SK-N-SH (cell line): Measurements from ENCODE around the gene ST6GALNAC6. TPM values are rescaled to one million over a fixed set of nuclear protein-coding genes. Genes with fewer than 3 reads are reported as not detected.
"Not testable (repeated sequence)": the region's sequence is repeated elsewhere in the genome, so short reads cannot be mapped to it uniquely, and the experiment has no call there.

ENCODE experiments used
- CTCF ChIA-PET: fragments of 300-600, 350-600 bp; formaldehyde crosslinking; extraction: SDS; loops from one replicate; lab custom pipeline; 2021; lab: Yijun Ruan, JAX
- POLR2A ChIA-PET: fragments of 350-600 bp; sonication (Branson Sonifier 250); formaldehyde crosslinking; extraction: SDS; loops from one replicate; lab custom pipeline; 2020; ENCODE audit warnings: antibody characterized with exemption, inconsistent platforms; lab: Yijun Ruan, JAX
- DNase-seq: peaks from one replicate; pipeline ENCODE4 v3.0.0; 2012
- H2AFZ ChIP-seq: fragments of 200-600 bp; sonication (generic); 2 replicates; pipeline ENCODE4 v1.8.1; 2016; ENCODE audit warnings: antibody characterized with exemption, mild to moderate bottlenecking, low read depth
- H3F3A ChIP-seq: fragments of 200-600 bp; sonication (generic); replicated peaks from 2 replicates; pipeline ENCODE3; 2016; ENCODE audit warnings: antibody characterized with exemption, mild to moderate bottlenecking; ENCODE audit not compliant: insufficient read depth
- H3K27ac ChIP-seq, 2 experiments: fragments of 200-500 bp in 1 of 2; fragments of 200-600 bp in 1 of 2; sonication (Bioruptor generic) in 1 of 2; sonication (generic), shearing (Covaris generic) in 1 of 2; 2 replicates each; pipeline versions ENCODE4 v1.5.1 to v1.6.1; 2014 to 2016; ENCODE audit warnings: low read depth in 2 of 2, inconsistent platforms in 1 of 2, low read length in 1 of 2, mild to moderate bottlenecking in 1 of 2, mixed read lengths in 1 of 2
- H3K27me3 ChIP-seq: fragments of 200-600 bp; sonication (generic), shearing (Covaris generic); 2 replicates; pipeline ENCODE4 v1.6.1; 2016; ENCODE audit warnings: mixed run types; ENCODE audit not compliant: insufficient read depth
- H3K36me3 ChIP-seq, 2 experiments: fragments of 200-500 bp in 1 of 2; fragments of 200-600 bp in 1 of 2; sonication (Bioruptor generic) in 1 of 2; sonication (generic) in 1 of 2; replicated peaks in 1 of 2; 2 replicates each; pipeline versions ENCODE3 to v1.5.1; 2014 to 2016; ENCODE audit warnings: low read length in 1 of 2, mild to moderate bottlenecking in 1 of 2; ENCODE audit not compliant: insufficient read depth in 2 of 2, control insufficient read depth in 1 of 2
- H3K4me1 ChIP-seq, 2 experiments: fragments of 200-500 bp in 1 of 2; fragments of 200-600 bp in 1 of 2; sonication (Bioruptor generic) in 1 of 2; sonication (generic), shearing (Covaris generic) in 1 of 2; 2 replicates each; pipeline versions ENCODE4 v1.5.1 to v1.6.1; 2014 to 2016; ENCODE audit warnings: low read depth in 1 of 2, low read length in 1 of 2, mixed run types in 1 of 2; ENCODE audit not compliant: insufficient read depth in 2 of 2, control insufficient read depth in 1 of 2
- H3K4me2 ChIP-seq: fragments of 200-600 bp; sonication (generic), shearing (Covaris generic); 2 replicates; pipeline ENCODE4 v1.6.1; 2017; ENCODE audit warnings: mixed run types
- H3K4me3 ChIP-seq, 2 experiments: fragments of 200-500 bp in 1 of 2; fragments of 200-600 bp in 1 of 2; sonication (Bioruptor generic) in 1 of 2; sonication (generic), shearing (Covaris generic) in 1 of 2; 2 replicates each; pipeline versions ENCODE4 v1.5.1 to v1.8.1; 2014 to 2016; ENCODE audit warnings: low read depth in 2 of 2, inconsistent platforms in 1 of 2, low read length in 1 of 2, mild to moderate bottlenecking in 1 of 2, mixed read lengths in 1 of 2, moderate library complexity in 1 of 2
- H3K79me2 ChIP-seq: fragments of 200-600 bp; sonication (generic); 2 replicates; pipeline ENCODE4 v1.8.1; 2017; ENCODE audit warnings: mild to moderate bottlenecking; ENCODE audit not compliant: insufficient read depth
- H3K9ac ChIP-seq: fragments of 200-600 bp; sonication (generic); 2 replicates; pipeline ENCODE4 v1.6.1; 2017; ENCODE audit warnings: mixed run types
- H3K9me2 ChIP-seq: fragments of 200-600 bp; sonication (generic); 2 replicates; pipeline ENCODE4 v1.6.1; 2017; ENCODE audit warnings: mixed run types
- H3K9me3 ChIP-seq: fragments of 200-600 bp; sonication (generic); 2 replicates; pipeline ENCODE4 v1.6.1; 2017; ENCODE audit warnings: mixed run types, mild to moderate bottlenecking, moderate library complexity
- H4K20me1 ChIP-seq: fragments of 200-600 bp; sonication (generic); 2 replicates; pipeline ENCODE4 v1.6.1; 2017; ENCODE audit warnings: mild to moderate bottlenecking, mixed run types; ENCODE audit not compliant: insufficient read depth
- ELF1 ChIP-seq: IDR thresholded peaks from 2 replicates; pipeline ENCODE4 v1.4.0; 2012
- FOXJ3 ChIP-seq: sonication (generic); formaldehyde crosslinking; IDR thresholded peaks from 2 replicates; pipeline ENCODE4 v1.5.1; 2020; ENCODE audit warnings: mild to moderate bottlenecking, missing genetic modification reagents
- FOXM1 ChIP-seq: IDR thresholded peaks from 2 replicates; pipeline ENCODE4 v1.4.0; 2012; ENCODE audit warnings: low read depth, mild to moderate bottlenecking
- GATA2 ChIP-seq: sonication (generic); formaldehyde crosslinking; IDR thresholded peaks from 2 replicates; pipeline ENCODE4 v1.5.0; 2020; ENCODE audit warnings: mild to moderate bottlenecking, missing genetic modification reagents
- MXI1 ChIP-seq: IDR thresholded peaks from 2 replicates; pipeline ENCODE4 v1.6.1; 2012; ENCODE audit warnings: mild to moderate bottlenecking, low read depth, low read length, improper control_type of control experiment
- NRF1 ChIP-seq: IDR thresholded peaks from 2 replicates; pipeline ENCODE4 v1.6.1; 2012; ENCODE audit warnings: low read depth, mild to moderate bottlenecking, low read length
- POLR2AphosphoS5 ChIP-seq: IDR thresholded peaks from 2 replicates; pipeline ENCODE4 v1.6.1; 2012; ENCODE audit warnings: low read depth, low read length
- RCOR1 ChIP-seq: fragments of 150-350 bp; IDR thresholded peaks from 2 replicates; pipeline ENCODE4 v1.6.1; 2017; ENCODE audit warnings: antibody characterized with exemption, low read length
- RXRA ChIP-seq: IDR thresholded peaks from 2 replicates; pipeline ENCODE4 v1.4.0; 2012; ENCODE audit warnings: low read depth, mild to moderate bottlenecking, borderline replicate concordance
- WGBS: methylation state at CpG from one replicate; pipeline ENCODE4 v1.1.6; 2017; ENCODE audit warnings: low lambda C conversion rate; 5-methylcytosine and 5-hydroxymethylcytosine counted together
- polyA plus RNA-seq, 3 experiments: library from polyadenylated mRNA; depleted of rRNA; stranded (reverse); fragments of >200 nt; gene quantifications; 2 replicates each; pipeline ENCODE4 v1.2.3, GENCODE V29; 2012
- TF ChIP-seq, protein P1 (sequence below): fragments of 150-350 bp; IDR thresholded peaks from 2 replicates; pipeline ENCODE4 v1.6.1; 2016; ENCODE audit warnings: mild to moderate bottlenecking, low read depth, low read length
- TF ChIP-seq, protein P2 (sequence below): IDR thresholded peaks from 2 replicates; pipeline ENCODE4 v1.4.0; 2012; ENCODE audit warnings: low read depth, borderline replicate concordance

ST6GALNAC6 gene
- polyA plus RNA-seq, 1 of the 3 experiments (the other 2 are of a cell fraction): 34.8 TPM

DNA sequence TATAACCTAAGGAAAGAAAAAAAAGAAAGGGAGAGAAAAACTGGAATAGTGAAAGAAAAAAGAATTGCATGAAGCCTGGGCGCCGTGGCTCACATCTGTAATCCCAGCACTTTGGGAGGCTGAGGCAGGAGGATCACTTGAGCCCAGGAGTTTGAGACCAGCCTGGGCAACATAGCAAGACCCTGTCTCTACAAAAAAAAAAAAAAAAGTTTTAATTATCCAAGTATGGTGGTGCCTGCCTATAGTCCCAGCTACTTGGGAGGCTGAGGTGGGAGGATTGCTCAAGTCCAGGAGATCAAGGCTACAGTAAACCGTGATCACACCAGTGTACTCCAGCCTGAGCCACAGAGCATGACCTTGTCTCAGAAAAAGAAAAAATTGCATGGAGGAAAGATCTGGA is 17.7 kb downstream of the ST6GALNAC6 start:
- H3K9me3 ChIP-seq, H3K9me2 ChIP-seq, H3K4me3 ChIP-seq, H2AFZ ChIP-seq, H3K27me3 ChIP-seq, H3K4me2 ChIP-seq, H3K79me2 ChIP-seq, H4K20me1 ChIP-seq, H3F3A ChIP-seq, H3K36me3 ChIP-seq, H3K9ac ChIP-seq, DNase-seq, H3K27ac ChIP-seq: not testable (repeated sequence)
- 84% methylated on average over 3 of the region's 3 CpGs for WGBS
- H3K4me1 ChIP-seq: peaks cover 20 to 28% of the 10 kb centered on the region in 2 experiments; a peak in 2 of 4 replicates
- CTCF ChIA-PET: interaction anchor here (0.6 to 4.2 kb wide), 3 partner anchors 12 to 292 kb away, joined by 3 to 24 read pairs (median 9); no protein-coding TSS in a partner anchor
- POLR2A ChIA-PET: interaction anchor here (0.6 kb wide), 1 partner anchor 42 kb away, joined by 4 read pairs; no protein-coding TSS in a partner anchor

DNA sequence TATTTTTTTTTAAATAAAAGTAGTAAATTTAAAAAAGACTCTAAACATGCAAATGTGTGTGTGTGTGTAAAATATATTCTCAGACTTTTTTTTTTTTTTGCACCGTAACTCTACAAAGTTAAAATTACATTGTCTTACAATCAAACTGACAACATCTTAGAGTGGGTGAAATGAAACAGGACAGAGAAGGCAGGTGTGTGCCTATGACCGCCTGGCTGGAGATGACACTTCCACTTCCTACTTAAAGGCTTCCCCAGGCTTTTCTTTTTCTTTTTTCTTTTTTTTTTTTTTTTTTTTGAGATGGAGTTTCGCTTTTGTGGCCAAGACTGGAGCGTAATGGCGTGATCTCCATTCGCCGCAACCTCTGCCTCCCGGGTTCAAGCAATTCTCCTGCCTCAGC is 19.3 kb downstream of the ST6GALNAC6 start:
- 82% methylated on average over 8 of the region's 8 CpGs for WGBS
- Histone ChIP-seq H3K36me3 (no peaks in the 10 kb centered on the region), H3K27ac (no peak overlapping the region), H3K79me2 (peaks cover 7% of the 10 kb centered on the region; the same call in 1 of the 2 replicates), H3K4me1 (peaks cover 21 to 39% of the 10 kb centered on the region in 2 experiments; a peak in 2 of 4 replicates), H3K4me2 (no peak overlapping the region), H4K20me1 (no peaks in the 10 kb centered on the region)
- no peak for TF ChIP-seq NRF1
- TF ChIP-seq GATA2 (CRISPR knock-in tag): no peak
- no peak for TF ChIP-seq ELF1
- TF ChIP-seq MXI1: no peak
- TF ChIP-seq RXRA: no peak
- no peak for TF ChIP-seq FOXM1
- TF ChIP-seq, protein P1, sequence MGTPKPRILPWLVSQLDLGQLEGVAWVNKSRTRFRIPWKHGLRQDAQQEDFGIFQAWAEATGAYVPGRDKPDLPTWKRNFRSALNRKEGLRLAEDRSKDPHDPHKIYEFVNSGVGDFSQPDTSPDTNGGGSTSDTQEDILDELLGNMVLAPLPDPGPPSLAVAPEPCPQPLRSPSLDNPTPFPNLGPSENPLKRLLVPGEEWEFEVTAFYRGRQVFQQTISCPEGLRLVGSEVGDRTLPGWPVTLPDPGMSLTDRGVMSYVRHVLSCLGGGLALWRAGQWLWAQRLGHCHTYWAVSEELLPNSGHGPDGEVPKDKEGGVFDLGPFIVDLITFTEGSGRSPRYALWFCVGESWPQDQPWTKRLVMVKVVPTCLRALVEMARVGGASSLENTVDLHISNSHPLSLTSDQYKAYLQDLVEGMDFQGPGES: no peak
- TF ChIP-seq RCOR1: no peak
- TF ChIP-seq, all 33 proteins: peak for 0
- Histone ChIP-seq H2AFZ (no peak overlapping the region), H3K9ac (no peak overlapping the region), H3F3A (peaks cover 6% of the 10 kb centered on the region), H3K9me3 (no peaks in the 10 kb centered on the region), H3K4me3 (no peak overlapping the region), H3K27me3 (no peaks in the 10 kb centered on the region), H3K9me2 (no peaks in the 10 kb centered on the region)
- CTCF ChIA-PET: interaction anchor here (2.5 kb wide), 1 partner anchor 10 kb away, joined by 14 read pairs; no protein-coding TSS in a partner anchor
- POLR2A ChIA-PET: no interaction called here
- no peak for DNase-seq

DNA sequence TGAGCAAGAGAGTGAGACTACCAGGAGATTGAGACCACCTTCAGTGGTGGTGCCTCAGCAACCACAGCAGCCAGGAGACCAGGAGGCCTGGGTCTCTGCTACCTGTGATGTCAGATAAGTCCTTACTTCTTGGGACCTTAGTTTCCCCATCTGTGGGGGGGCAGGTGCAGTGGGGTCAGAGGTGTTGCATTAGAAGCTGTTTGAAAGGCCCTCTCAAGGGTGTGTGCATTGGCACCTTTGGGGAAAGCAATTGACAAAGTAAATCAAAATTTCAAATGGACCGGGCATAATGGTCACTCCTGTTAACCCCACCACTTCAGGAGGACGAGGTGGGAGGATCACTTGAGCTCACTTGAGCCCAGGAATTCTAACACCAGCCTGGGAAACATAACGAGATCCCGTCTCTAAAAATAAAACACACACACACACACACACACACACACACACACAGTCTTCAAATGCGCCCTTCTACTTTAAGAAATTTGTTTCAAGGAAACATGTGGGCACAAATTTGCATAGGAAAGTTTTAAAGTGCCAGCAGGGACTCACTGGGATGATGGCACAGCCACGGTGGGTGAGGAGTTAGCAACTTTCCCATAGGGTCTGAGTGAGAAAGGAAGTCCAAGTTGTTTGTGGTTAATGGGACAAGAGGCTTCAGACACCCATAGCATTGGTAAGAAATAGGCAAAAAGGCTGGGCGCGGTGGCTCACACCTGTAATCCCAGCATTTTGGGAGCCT is 20.6 kb downstream of the ST6GALNAC6 start:
- peaks cover 2% of the 10 kb centered on the region for H3F3A ChIP-seq
- no peak overlapping the region for H3K27ac ChIP-seq
- no peak overlapping the region for H3K4me3 ChIP-seq
- no peak overlapping the region for H3K4me2 ChIP-seq
- H3K79me2 ChIP-seq: peaks cover 7% of the 10 kb centered on the region; the same call in 1 of the 2 replicates
- POLR2A ChIA-PET: interaction anchor here (0.5 kb wide), 1 partner anchor 281 kb away, joined by 3 read pairs; no protein-coding TSS in a partner anchor
- DNase-seq: no peak
- no peak overlapping the region for H2AFZ ChIP-seq
- H4K20me1 ChIP-seq: no peaks in the 10 kb centered on the region
- no peaks in the 10 kb centered on the region for H3K36me3 ChIP-seq
- H3K27me3 ChIP-seq: no peaks in the 10 kb centered on the region
- CTCF ChIA-PET: interaction anchor here (0.8 to 5.9 kb wide), 4 partner anchors 9 to 144 kb away, joined by 3 to 31 read pairs (median 13); partner anchors contain the start of genes CDK9 and TOR2A
- WGBS: 88% methylated on average over 8 of the region's 8 CpGs
- no peaks in the 10 kb centered on the region for H3K9me2 ChIP-seq
- H3K9ac ChIP-seq: no peak overlapping the region
- TF ChIP-seq FOXJ3 (CRISPR knock-in tag) (no peak), POLR2AphosphoS5 (no peak)
- TF ChIP-seq, protein P2, sequence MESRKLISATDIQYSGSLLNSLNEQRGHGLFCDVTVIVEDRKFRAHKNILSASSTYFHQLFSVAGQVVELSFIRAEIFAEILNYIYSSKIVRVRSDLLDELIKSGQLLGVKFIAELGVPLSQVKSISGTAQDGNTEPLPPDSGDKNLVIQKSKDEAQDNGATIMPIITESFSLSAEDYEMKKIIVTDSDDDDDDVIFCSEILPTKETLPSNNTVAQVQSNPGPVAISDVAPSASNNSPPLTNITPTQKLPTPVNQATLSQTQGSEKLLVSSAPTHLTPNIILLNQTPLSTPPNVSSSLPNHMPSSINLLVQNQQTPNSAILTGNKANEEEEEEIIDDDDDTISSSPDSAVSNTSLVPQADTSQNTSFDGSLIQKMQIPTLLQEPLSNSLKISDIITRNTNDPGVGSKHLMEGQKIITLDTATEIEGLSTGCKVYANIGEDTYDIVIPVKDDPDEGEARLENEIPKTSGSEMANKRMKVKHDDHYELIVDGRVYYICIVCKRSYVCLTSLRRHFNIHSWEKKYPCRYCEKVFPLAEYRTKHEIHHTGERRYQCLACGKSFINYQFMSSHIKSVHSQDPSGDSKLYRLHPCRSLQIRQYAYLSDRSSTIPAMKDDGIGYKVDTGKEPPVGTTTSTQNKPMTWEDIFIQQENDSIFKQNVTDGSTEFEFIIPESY: no peak
- TF ChIP-seq, protein P1: no peak
- TF ChIP-seq, all 33 proteins: peak for 0
- Histone ChIP-seq H3K9me3 (no peaks in the 10 kb centered on the region), H3K4me1 (peaks cover 9 to 34% of the 10 kb centered on the region in 2 experiments; a peak in 2 of 4 replicates)
